ENCODE measurements around the gene COPS7A. TPM values are rescaled to one million over a fixed set of nuclear protein-coding genes. Genes with fewer than 3 reads are reported as not detected.

COPS7A gene
- total RNA-seq, 2 experiments from 2014 or later: 51.1 to 71.2 TPM

DNA sequence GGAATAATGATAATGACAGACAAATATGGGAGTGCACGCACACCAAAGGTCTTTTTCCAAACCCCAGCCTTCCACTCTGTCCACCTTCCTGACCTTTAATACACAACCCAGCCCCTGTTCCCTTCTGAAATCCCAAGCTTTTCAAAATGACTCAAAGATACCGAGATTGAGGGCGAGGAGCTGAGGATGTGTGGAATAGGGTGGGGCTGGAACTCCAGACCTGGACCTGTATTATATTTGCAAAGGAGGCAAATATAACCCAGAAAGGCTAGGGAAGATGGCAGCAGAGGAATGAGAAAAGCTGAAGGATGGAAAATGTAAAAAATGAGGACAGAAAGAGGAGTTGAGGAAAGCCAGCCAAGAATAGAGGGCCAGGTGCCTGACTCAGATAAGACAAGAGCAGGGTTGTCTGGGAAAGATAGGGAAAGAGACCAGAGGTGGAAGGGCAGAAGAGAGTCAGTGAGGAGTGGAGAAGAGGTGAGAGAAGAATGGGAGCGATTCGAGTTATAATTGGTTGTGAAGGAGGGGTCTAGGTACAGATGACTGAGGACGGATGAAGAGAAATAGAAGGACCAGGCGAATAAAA, 41.3 kb downstream of the COPS7A start:
- Histone ChIP-seq H2AFZ (ENCODE audit: low read length) (no peak overlapping the region), H3K36me3 (ENCODE audit: insufficient read depth, low read length) (no peaks in the 10 kb centered on the region), H3K4me1 (ENCODE audit: insufficient read depth, low read length, poor library complexity, severe bottlenecking) (peaks cover 34% of the 10 kb centered on the region), H3K27ac (ENCODE audit: low read depth, low read length, poor library complexity, severe bottlenecking) (no peak overlapping the region), H4K20me1 (ENCODE audit: insufficient read depth, low read length) (no peaks in the 10 kb centered on the region), H3K79me2 (ENCODE audit: insufficient read depth, low read depth, low read length) (no peaks in the 10 kb centered on the region), H3K9me2 (ENCODE audit: insufficient read depth, low read length) (no peaks in the 10 kb centered on the region), H3K4me3 (ENCODE audit: low read depth, low read length, poor library complexity, severe bottlenecking) (peak overlapping the region; percentile 71), H3K4me2 (ENCODE audit: low read length) (peak overlapping the region; percentile 68), H3K9me3 (ENCODE audit: low read length) (no peaks in the 10 kb centered on the region)
- CTCF ChIA-PET (ENCODE audit: unreplicated experiment): interaction anchor here (0.6 to 2.8 kb wide), 2 partner anchors 11 to 77 kb away, joined by 3 to 21 read pairs; partner anchors contain the start of gene MLF2
- POLR2A ChIA-PET: no interaction called here
- TF ChIP-seq EZH2phosphoT487 (IDR thresholded peaks at IDR 0.05; ENCODE audit: borderline replicate concordance, low read depth, low read length): no peak
- TF ChIP-seq, protein P1, sequence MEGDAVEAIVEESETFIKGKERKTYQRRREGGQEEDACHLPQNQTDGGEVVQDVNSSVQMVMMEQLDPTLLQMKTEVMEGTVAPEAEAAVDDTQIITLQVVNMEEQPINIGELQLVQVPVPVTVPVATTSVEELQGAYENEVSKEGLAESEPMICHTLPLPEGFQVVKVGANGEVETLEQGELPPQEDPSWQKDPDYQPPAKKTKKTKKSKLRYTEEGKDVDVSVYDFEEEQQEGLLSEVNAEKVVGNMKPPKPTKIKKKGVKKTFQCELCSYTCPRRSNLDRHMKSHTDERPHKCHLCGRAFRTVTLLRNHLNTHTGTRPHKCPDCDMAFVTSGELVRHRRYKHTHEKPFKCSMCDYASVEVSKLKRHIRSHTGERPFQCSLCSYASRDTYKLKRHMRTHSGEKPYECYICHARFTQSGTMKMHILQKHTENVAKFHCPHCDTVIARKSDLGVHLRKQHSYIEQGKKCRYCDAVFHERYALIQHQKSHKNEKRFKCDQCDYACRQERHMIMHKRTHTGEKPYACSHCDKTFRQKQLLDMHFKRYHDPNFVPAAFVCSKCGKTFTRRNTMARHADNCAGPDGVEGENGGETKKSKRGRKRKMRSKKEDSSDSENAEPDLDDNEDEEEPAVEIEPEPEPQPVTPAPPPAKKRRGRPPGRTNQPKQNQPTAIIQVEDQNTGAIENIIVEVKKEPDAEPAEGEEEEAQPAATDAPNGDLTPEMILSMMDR (conservative IDR thresholded peaks at IDR 0.05; ENCODE audit: low read length): no peak
- no TSS peak for BruUV-seq (replicated peaks)
- DNase-seq (ENCODE audit: low spot score): no peak
- intact Hi-C loops (cut with micrococcal nuclease; ENCODE audit: unreplicated experiment): no loop called here

DNA sequence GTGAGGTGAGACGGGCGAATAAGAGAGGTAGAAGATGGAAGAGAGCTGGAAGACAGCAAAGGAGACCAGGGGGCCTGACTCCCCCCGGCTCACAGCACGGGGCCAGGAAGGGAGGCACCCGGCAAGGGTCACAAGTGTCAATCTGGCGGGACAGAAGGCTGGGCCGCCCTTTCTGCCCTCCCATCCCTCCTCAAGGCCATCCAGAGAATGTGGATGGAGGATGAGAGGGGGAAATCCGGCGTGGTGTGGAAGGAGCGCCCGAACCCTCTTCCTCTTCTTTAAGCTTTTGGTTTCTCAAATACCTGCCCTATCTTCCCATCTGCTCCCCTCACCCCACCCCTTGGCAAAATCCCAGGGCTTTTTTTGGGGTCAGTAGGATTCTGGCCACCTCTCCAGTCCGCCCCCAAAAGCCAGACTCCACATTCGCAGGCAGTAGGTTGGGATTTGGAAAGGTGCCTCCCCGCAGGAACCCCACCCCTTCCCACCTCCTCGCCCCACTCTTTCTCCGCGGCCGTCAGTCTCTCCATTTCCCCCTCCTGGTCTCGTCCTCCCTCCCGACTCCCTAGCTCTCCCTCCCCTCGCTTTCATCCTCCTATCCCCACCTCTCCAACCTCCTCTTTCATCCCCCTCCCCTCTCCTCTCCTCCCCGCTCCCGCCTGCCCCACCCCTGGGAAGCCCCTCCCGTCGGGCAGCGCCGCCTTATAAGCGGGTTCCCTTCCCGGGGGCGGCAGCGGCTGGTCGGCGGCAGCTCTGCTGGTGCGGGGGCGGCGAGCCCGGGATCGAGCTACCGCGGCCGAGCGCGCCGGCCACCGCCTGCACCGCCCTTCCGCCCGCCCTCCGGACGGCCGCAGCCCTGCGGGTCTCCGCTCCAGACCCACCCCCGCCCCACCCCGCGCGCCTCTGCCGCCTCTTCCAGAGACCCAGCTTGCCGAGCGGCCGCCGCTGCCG, 42.1 kb downstream of the COPS7A start, which contains the start of gene PTMS:
TSS of gene PTMS (plus strand) at position 730 of the 948 bp plus-strand sequence. CDS start 343 bp downstream, outside the sequence.
- Histone ChIP-seq H2AFZ (ENCODE audit: low read length) (peak within 1 kb of the TSS; percentile 67), H3K4me2 (ENCODE audit: low read length) (peak within 1 kb of the TSS; percentile 68), H3K4me1 (ENCODE audit: insufficient read depth, low read length, poor library complexity, severe bottlenecking) (peaks cover 34% of the 10 kb centered on the region), H3K4me3 (ENCODE audit: low read depth, low read length, poor library complexity, severe bottlenecking) (peak within 1 kb of the TSS; percentile 71), H3K9me2 (ENCODE audit: insufficient read depth, low read length) (no peaks in the 10 kb centered on the region), H3K9me3 (ENCODE audit: low read length) (no peaks in the 10 kb centered on the region), H4K20me1 (ENCODE audit: insufficient read depth, low read length) (no peaks in the 10 kb centered on the region), H3K27ac (ENCODE audit: low read depth, low read length, poor library complexity, severe bottlenecking) (no peak within 1 kb of the TSS), H3K36me3 (ENCODE audit: insufficient read depth, low read length) (no peaks in the 10 kb centered on the region), H3K79me2 (ENCODE audit: insufficient read depth, low read depth, low read length) (no peaks in the 10 kb centered on the region)
- ChIA-PET CTCF (ENCODE audit: unreplicated experiment) (interaction anchor here (0.6 to 2.8 kb wide), 9 partner anchors 12 to 246 kb away, joined by 3 to 21 read pairs (median 3); partner anchors contain the start of gene MLF2), POLR2A (interaction anchor here (0.6 to 2.1 kb wide), 4 partner anchors 12 to 193 kb away, joined by 5 to 7 read pairs (median 6); partner anchors contain the start of gene MLF2)
- intact Hi-C loops (cut with micrococcal nuclease; ENCODE audit: unreplicated experiment): loop anchor here (1.0 kb wide), 1 partner anchor 13 kb away; the partner anchor contains the start of gene MLF2
- peak; percentile 37 for DNase-seq (ENCODE audit: low spot score)
- no TSS peak for BruUV-seq (replicated peaks)
- no peak for TF ChIP-seq EZH2phosphoT487 (IDR thresholded peaks at IDR 0.05; ENCODE audit: borderline replicate concordance, low read depth, low read length)
- TF ChIP-seq, protein P1 (conservative IDR thresholded peaks at IDR 0.05; ENCODE audit: low read length): no peak
